ENCODE measurements around the gene CES2.
"Not testable (repeated sequence)": the region's sequence is repeated elsewhere in the genome, so short reads cannot be mapped to it uniquely, and the experiment has no call there.

The CES2 gene

GRCh38 chr16:66988197-66988788 is 53.0 kb downstream of the CES2 start, which contains the start of gene CES4A:
Gene CES4A, plus strand, starts transcription at chr16:66988589. Its CDS starts 184 bp downstream, at chr16:66988773.
- Histone ChIP-seq H3K18ac (ENCODE audit: low read length) (no peak within 1 kb of the TSS), H2BK15ac (replicated peaks; ENCODE audit: low read depth) (no peak within 1 kb of the TSS), H3K4ac (ENCODE audit: low read depth, low read length) (no peak within 1 kb of the TSS), H2AK5ac (ENCODE audit: low read length) (no peak within 1 kb of the TSS), H3K4me2 (ENCODE audit: low read length) (no peak within 1 kb of the TSS), H3K4me1 (ENCODE audit: control insufficient read depth, low read depth, low read length) (no peaks in the 10 kb centered on the region), H4K8ac (ENCODE audit: low read depth, low read length) (no peak within 1 kb of the TSS), H4K5ac (ENCODE audit: low read length) (no peak within 1 kb of the TSS), H3K56ac (ENCODE audit: low read length) (no peak within 1 kb of the TSS), H3K27me3 (ENCODE audit: insufficient read depth, low read length, poor library complexity) (no peaks in the 10 kb centered on the region), H3K79me1 (ENCODE audit: low read length) (no peaks in the 10 kb centered on the region), H3K4me3 (ENCODE audit: low read length) (no peak within 1 kb of the TSS), H3K79me2 (ENCODE audit: control insufficient read depth, insufficient read depth, low read length) (no peaks in the 10 kb centered on the region), H3K9ac (ENCODE audit: low read length) (no peak within 1 kb of the TSS), H3K23ac (ENCODE audit: low read length) (peak within 1 kb of the TSS; percentile 50), H3K27ac (ENCODE audit: low read depth, low read length) (no peak within 1 kb of the TSS), H3K36me3 (ENCODE audit: control insufficient read depth, insufficient read depth, low read length) (no peaks in the 10 kb centered on the region), H2BK120ac (ENCODE audit: low read depth, low read length) (no peak within 1 kb of the TSS), H2BK5ac (ENCODE audit: low read length) (no peak within 1 kb of the TSS)
- WGBS (ENCODE audit: extremely low coverage, insufficient coverage, low lambda C conversion rate), result no CpG with 5 or more reads among the region's 11 CpGs
- DNase-seq, result no peak

DNA sequence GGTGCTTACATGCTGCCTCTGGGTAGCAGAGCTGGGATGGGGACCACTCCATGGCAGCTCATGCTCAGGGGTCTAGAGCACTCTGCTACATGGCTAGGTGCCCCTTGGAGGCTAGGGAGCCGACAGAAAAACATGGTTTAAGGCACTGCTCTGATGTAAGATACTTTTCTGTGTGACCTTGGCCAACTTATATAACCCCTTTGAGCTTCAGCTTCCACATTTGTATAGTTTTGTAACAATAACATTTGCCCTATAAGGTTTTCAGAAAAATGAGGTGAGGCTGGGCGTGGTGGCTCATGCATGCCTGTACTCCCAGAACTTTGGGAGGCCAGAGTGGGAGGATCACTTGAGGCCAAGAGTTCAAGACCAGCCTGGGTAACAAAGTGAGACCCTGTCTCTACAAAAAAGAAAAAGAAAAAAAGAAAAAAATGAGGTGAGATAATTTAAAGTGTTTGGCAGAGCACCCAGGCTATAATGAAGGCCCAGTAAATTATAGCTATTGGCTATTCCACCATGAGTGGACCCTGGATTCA is 56.3 kb downstream of the CES2 start:
- DNase-seq, result no peak
- Histone ChIP-seq H3K18ac (ENCODE audit: low read length) (no peak overlapping the region), H2BK120ac (ENCODE audit: low read depth, low read length) (no peak overlapping the region), H4K5ac (ENCODE audit: low read length) (no peak overlapping the region), H3K4me2 (ENCODE audit: low read length) (no peak overlapping the region), H2BK5ac (ENCODE audit: low read length) (no peak overlapping the region), H3K4me3 (ENCODE audit: low read length) (no peak overlapping the region), H3K79me1 (ENCODE audit: low read length) (no peaks in the 10 kb centered on the region), H3K4ac (ENCODE audit: low read depth, low read length) (no peak overlapping the region), H2AK5ac (ENCODE audit: low read length) (no peak overlapping the region), H3K27me3 (ENCODE audit: insufficient read depth, low read length, poor library complexity) (no peaks in the 10 kb centered on the region), H3K79me2 (ENCODE audit: control insufficient read depth, insufficient read depth, low read length) (no peaks in the 10 kb centered on the region), H3K27ac (ENCODE audit: low read depth, low read length) (no peak overlapping the region), H3K9ac (ENCODE audit: low read length) (no peak overlapping the region), H3K4me1 (ENCODE audit: control insufficient read depth, low read depth, low read length) (no peaks in the 10 kb centered on the region), H3K23ac (ENCODE audit: low read length) (no peak overlapping the region), H3K56ac (ENCODE audit: low read length) (no peak overlapping the region), H3K36me3 (ENCODE audit: control insufficient read depth, insufficient read depth, low read length) (no peaks in the 10 kb centered on the region), H4K8ac (ENCODE audit: low read depth, low read length) (no peak overlapping the region), H2BK15ac (replicated peaks; ENCODE audit: low read depth) (no peak overlapping the region)
- no CpG with 5 or more reads among the region's 2 CpGs for WGBS (ENCODE audit: extremely low coverage, insufficient coverage, low lambda C conversion rate)

DNA sequence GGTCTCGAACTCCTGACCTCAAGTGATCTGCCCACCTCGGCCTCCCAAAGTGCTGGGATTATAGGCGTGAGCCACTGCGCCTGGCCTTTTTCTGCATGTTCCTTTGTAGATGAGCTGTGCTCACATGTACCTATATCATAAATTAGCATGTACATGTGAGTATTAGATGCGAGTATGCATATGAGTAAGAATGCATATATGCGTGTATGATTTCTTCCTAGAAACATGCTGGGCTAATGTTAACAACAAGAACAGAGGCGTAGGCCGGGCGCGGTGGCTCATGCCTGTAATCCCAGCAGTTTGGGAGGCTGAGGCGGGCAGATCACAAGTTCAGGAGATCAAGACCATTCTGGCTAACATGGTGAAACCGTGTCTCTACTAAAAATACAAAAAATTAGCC is 58.2 kb downstream of the CES2 start:
- DNase-seq; H3K23ac ChIP-seq (ENCODE audit: low read length): not testable (repeated sequence)
- WGBS (ENCODE audit: extremely low coverage, insufficient coverage, low lambda C conversion rate), result no CpG with 5 or more reads among the region's 12 CpGs

More for the DNA sequence above, 58.2 kb downstream of the CES2 start:
- H3K18ac ChIP-seq (ENCODE audit: low read length); H2BK15ac ChIP-seq (replicated peaks; ENCODE audit: low read depth); H2BK5ac ChIP-seq (ENCODE audit: low read length); H3K4me2 ChIP-seq (ENCODE audit: low read length); H3K9ac ChIP-seq (ENCODE audit: low read length); H3K27ac ChIP-seq (ENCODE audit: low read depth, low read length); H4K5ac ChIP-seq (ENCODE audit: low read length); H4K8ac ChIP-seq (ENCODE audit: low read depth, low read length); H2AK5ac ChIP-seq (ENCODE audit: low read length); H3K79me1 ChIP-seq (ENCODE audit: low read length); H3K36me3 ChIP-seq (ENCODE audit: control insufficient read depth, insufficient read depth, low read length); H3K56ac ChIP-seq (ENCODE audit: low read length); H3K4me3 ChIP-seq (ENCODE audit: low read length); H3K79me2 ChIP-seq (ENCODE audit: control insufficient read depth, insufficient read depth, low read length); H2BK120ac ChIP-seq (ENCODE audit: low read depth, low read length); H3K27me3 ChIP-seq (ENCODE audit: insufficient read depth, low read length, poor library complexity); H3K4me1 ChIP-seq (ENCODE audit: control insufficient read depth, low read depth, low read length); H3K4ac ChIP-seq (ENCODE audit: low read depth, low read length): not testable (repeated sequence)

Measured in mesendoderm (in vitro differentiated cells).